Subcutaneous abdominal adipose tissue (tissue), 5 donors: ENCODE data around the gene SLC6A11.

Experiments
- H3K27ac ChIP-seq: one replicate; pipeline ENCODE4 v1.7.0; 2013; ENCODE audit warnings: low read depth, mild to moderate bottlenecking, inconsistent platforms, low read length, moderate library complexity
- H3K27me3 ChIP-seq, 5 donors: one replicate each; pipeline ENCODE4 v1.7.0; 2013; ENCODE audit warnings: low read length in 5 of 5, inconsistent platforms in 1 of 5; ENCODE audit not compliant: control insufficient read depth in 5 of 5, insufficient read depth in 4 of 5
- H3K36me3 ChIP-seq, 5 donors: one replicate each; pipeline ENCODE4 v1.7.0; 2013; ENCODE audit warnings: low read length in 5 of 5; ENCODE audit not compliant: control insufficient read depth in 5 of 5, insufficient read depth in 5 of 5
- H3K4me1 ChIP-seq, 5 donors: one replicate each; pipeline ENCODE4 v1.7.0; 2013; ENCODE audit warnings: low read length in 5 of 5, mild to moderate bottlenecking in 3 of 5, moderate library complexity in 1 of 5; ENCODE audit not compliant: control insufficient read depth in 5 of 5, insufficient read depth in 5 of 5
- H3K4me3 ChIP-seq, 5 donors: one replicate each; pipeline ENCODE4 v1.7.0; 2013; ENCODE audit warnings: low read length in 5 of 5, low read depth in 1 of 5
- H3K9ac ChIP-seq, 5 donors: one replicate each; pipeline ENCODE4 v1.7.0; 2013; ENCODE audit warnings: low read length in 5 of 5, mild to moderate bottlenecking in 4 of 5, moderate library complexity in 3 of 5
- H3K9me3 ChIP-seq, 5 donors: one replicate each; pipeline ENCODE4 v1.7.0; 2013; ENCODE audit warnings: low read length in 5 of 5; ENCODE audit not compliant: control insufficient read depth in 5 of 5
- donor health status: healthy.
- donor health status: healthy.
- donor health status: healthy.
- donor health status: healthy.
- donor health status: healthy.

Gene SLC6A11

DNA sequence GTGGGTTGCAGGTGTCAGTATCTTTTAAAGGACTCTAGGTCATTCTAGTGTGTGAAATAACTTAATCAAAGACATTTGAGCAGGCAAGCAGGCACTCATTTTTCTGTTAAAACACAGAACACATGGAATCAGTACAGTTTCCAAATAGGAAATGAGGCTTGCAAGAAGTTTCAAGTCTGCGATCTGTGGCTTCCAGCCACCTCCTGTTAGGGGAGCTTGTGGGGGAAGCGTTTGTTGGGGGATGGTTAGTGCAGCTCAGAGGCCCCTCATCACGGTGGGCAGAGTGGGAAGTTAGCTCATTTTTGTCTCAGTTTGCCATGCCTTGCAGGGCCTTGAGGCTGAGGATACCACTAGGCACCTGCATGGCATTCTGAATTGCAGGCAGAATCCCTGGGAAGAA lies 59.9 kb downstream of the SLC6A11 start:
- H3K4me3 ChIP-seq = no peak overlapping the region

DNA sequence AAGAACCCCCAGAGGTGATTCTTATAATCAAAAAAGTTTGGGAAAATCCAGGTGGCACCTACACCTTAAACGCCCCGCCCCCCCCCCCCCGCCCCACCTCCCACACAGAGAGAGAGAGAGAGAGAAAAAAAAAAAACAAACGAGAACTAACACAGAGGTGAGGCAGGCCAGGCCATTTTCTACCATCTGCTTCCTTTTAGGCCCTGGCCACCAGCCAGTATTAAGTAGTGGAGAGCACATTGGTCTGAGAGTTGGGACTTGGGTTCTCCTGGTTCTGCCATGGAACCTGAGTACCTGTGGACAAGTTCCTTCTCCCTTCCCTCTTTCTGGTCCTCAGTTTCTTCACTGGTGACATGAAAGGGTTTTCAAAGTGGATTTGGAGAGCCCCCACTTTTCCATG lies 60.6 kb downstream of the SLC6A11 start:
- Histone ChIP-seq H3K9ac (no peak overlapping the region), H3K27ac (no peak overlapping the region), H3K36me3 (no peaks in the 10 kb centered on the region), H3K4me3 (no peak overlapping the region), H3K9me3 (no peaks in the 10 kb centered on the region), H3K4me1 (no peaks in the 10 kb centered on the region), H3K27me3 (peaks cover 0 to 16% (median 8%) of the 10 kb centered on the region in 5 donors)

More for the DNA sequence above, 59.9 kb downstream of the SLC6A11 start:
- H3K4me1 ChIP-seq = no peaks in the 10 kb centered on the region
- no peak overlapping the region for H3K9ac ChIP-seq
- no peak overlapping the region for H3K27ac ChIP-seq
- H3K9me3 ChIP-seq = no peaks in the 10 kb centered on the region
- peaks cover 0 to 16% (median 8%) of the 10 kb centered on the region in 5 donors for H3K27me3 ChIP-seq
- no peaks in the 10 kb centered on the region for H3K36me3 ChIP-seq

DNA sequence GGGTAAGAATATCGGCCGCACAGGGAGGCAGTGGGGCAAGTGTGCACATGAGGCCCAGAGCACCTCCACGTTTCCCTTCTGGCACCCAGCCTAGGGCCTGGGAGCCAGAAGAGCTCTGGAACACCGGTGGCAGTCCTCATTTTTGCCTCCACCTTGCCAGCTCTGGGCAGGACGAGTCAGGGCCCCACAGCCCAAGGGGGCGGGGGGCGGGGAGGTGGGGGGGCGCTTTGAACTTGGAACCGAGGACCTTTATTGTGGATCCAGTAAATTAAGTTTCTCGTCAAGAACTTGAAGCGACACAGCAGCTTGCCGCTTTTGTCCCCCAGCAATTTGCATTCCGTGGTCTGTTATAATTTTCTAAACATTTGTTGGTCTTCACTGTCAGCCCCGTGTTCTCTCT lies 66.8 kb downstream of the SLC6A11 start:
- Histone ChIP-seq H3K4me3 (no peak overlapping the region), H3K27me3 (peaks cover 0 to 19% (median 7%) of the 10 kb centered on the region in 5 donors), H3K27ac (no peak overlapping the region), H3K4me1 (no peaks in the 10 kb centered on the region), H3K9ac (no peak overlapping the region), H3K36me3 (no peaks in the 10 kb centered on the region), H3K9me3 (no peaks in the 10 kb centered on the region)

DNA sequence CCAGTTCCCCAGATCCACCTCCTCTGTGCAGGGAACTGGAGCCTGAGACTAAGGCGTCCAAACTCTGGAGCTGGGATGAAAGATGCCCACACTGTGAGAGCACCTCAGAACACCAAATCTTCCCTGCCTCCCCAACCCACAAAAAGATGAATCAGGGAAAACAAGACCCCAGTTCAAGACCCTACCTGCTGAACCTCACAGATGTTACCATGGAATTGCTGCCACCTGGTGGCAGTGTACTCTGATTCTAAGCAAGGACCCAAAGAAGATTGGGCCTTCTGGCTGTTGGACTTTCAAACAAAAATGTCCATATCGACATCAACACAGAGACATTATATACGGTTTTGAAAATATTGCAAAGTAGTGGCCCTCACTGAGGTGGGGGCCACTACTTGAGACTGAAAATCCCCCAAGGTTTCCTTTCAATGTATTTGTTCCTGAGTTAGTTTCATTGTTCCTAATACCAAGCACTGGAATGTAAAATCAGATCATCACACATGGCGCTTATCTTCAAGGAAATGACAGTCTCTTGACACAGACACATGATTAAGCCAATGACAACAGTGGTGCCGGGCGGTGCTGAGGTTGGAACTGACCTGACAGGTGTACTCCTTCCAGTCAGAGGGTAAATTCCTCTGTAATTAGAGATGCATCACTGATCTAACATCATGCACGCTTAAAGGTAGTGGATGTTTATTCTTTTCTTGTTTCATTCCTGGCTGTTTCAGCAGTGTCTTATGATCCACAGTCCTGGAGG lies 67.6 kb downstream of the SLC6A11 start:
- H3K27ac ChIP-seq = no peak overlapping the region
- no peaks in the 10 kb centered on the region for H3K9me3 ChIP-seq
- no peak overlapping the region for H3K4me3 ChIP-seq
- H3K9ac ChIP-seq = no peak overlapping the region
- H3K4me1 ChIP-seq = no peaks in the 10 kb centered on the region
- H3K36me3 ChIP-seq = no peaks in the 10 kb centered on the region
- H3K27me3 ChIP-seq = peaks cover 0 to 19% (median 7%) of the 10 kb centered on the region in 5 donors

DNA sequence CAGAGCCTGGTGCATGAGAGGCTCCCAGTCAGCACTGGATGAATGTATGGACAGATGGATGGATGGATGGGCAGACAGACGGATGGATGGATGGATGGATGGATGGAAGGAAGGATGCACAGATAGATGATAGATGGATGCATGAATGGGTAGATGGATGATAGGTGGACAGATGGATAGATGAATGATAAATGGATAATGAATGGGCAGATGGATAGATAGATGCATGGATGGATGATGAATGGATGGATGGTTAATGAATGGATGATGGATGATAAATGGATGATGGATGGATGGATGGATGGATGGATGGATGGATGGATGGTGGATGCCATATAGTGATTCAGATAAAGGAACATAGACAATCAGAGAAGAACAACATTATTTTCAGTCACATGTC lies 71.0 kb downstream of the SLC6A11 start:
- H3K9me3 ChIP-seq = peaks cover 18 to 27% (median 23%) of the 10 kb centered on the region in 5 donors
- H3K27me3 ChIP-seq = peaks cover 0 to 10% (median 3%) of the 10 kb centered on the region in 5 donors
- H3K4me1 ChIP-seq = no peaks in the 10 kb centered on the region
- H3K27ac ChIP-seq = no peak overlapping the region
- no peaks in the 10 kb centered on the region for H3K36me3 ChIP-seq
- no peak overlapping the region for H3K9ac ChIP-seq
- no peak overlapping the region for H3K4me3 ChIP-seq

DNA sequence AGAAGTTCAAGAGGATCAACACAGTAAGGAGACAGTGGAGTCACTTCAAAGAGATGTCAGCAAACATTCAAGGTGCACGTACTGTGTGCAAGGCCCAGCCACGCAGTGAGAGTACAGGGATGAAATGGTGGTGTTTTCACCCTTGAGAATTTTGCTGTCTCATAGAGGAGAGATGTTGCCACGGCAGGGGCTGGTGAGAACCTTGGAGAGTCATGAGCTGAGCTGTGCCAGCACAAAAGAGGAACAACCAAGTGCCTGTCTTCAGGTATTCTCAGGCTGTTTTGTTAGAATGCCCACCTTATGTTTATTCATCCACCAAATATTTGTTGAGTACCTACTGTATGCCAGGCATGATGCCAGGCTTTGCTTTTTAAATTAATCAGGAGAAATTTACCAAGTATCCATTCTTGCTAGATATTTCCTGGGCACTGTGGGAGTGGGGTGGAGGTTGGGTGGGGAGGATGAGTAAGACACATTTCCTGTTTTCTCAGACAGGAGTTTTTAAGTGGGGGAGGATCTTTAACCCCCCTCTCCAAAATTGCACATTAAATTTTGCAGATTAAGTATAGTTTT lies 72.6 kb downstream of the SLC6A11 start:
- Histone ChIP-seq H3K9ac (no peak overlapping the region), H3K36me3 (no peaks in the 10 kb centered on the region), H3K9me3 (peaks cover 21 to 30% (median 25%) of the 10 kb centered on the region in 5 donors), H3K4me1 (no peaks in the 10 kb centered on the region), H3K27ac (no peak overlapping the region), H3K27me3 (peaks cover 0 to 13% (median 2%) of the 10 kb centered on the region in 5 donors), H3K4me3 (no peak overlapping the region)

DNA sequence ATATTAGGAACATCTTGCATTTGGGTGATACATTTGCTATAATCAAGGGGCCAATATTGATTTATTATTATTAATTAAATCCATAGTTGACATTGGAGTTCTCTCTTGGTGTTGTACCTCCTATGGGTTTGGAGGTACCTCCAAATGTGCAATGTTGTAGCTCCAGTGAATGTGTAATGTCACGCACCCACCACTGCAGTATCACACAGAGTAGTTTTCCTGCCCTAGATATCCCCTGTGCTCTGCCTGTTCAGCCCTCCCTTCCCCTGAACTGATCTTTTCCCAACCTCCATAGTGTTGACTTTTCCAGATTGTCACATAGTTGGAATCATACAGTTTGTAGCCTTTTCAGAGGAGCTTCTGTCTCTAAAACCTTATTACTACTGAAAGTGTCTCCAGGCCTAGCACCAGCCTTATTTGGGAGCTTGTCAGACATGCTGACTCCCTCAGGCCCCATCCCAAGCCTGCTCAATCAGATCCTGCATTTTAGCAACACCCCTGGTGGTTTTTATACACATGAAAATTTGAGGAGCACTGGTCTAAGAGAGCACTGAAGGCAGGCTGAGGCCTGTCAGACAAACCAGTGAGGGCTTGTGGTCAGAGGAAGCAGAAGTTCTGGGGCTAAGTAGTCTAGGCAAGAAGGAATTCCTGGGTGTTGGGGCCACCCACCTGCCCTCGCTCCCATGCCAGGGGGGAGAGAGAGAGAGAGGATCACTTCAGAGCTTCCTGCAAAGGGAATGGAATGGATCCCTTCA lies 73.4 kb downstream of the SLC6A11 start:
- Histone ChIP-seq H3K36me3 (no peaks in the 10 kb centered on the region), H3K27ac (no peak overlapping the region), H3K9me3 (peaks cover 21 to 30% (median 25%) of the 10 kb centered on the region in 5 donors)

DNA sequence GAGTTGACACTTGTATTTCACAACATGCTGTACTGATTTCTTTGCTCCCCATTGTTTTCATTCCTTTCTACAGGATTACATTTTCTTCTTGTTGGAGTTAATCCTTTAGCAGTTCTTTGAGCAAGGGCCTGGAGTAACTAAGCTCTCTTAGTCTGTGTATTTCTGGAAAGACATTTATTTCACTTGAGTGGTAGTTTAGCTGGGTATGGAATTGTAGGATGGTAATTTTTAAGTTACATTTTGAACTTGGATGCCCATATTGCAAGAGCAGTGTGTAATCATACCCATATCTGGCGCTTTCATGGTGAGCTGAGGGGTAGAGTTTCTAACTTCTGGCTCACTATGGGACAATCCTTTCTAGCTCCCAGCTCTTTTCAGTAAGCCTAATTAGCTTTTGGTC lies 74.6 kb downstream of the SLC6A11 start:
- Histone ChIP-seq H3K27me3 (peaks cover 0 to 12% (median 3%) of the 10 kb centered on the region in 5 donors), H3K9me3 (peaks cover 21 to 30% (median 25%) of the 10 kb centered on the region in 5 donors), H3K4me1 (no peaks in the 10 kb centered on the region), H3K27ac (no peak overlapping the region), H3K36me3 (no peaks in the 10 kb centered on the region), H3K4me3 (peak overlapping the region in 1 of 5 donors; percentile 5), H3K9ac (no peak overlapping the region)

More for the DNA sequence above, 73.4 kb downstream of the SLC6A11 start:
- H3K9ac ChIP-seq = no peak overlapping the region
- H3K4me3 ChIP-seq = no peak overlapping the region
- H3K27me3 ChIP-seq = peaks cover 0 to 13% (median 6%) of the 10 kb centered on the region in 5 donors
- H3K4me1 ChIP-seq = no peaks in the 10 kb centered on the region

DNA sequence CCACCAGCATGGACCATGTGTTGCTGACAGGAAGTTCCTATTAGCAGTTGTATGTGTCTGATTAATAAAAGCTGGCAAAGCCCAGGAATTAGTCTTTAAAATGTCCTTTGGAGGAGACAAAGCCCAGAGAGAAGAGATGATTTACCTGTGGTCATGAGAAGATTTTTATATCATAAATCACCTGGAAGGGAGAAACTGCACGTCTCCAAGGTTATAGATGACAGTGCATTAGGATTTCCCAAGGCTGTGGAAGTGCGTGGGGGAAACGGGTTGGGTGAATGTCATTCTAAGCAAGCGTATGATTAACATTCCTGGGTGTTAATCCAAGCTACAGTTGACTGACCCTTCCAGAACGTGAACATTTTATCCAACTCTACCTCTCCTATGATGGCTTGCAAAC lies 76.6 kb downstream of the SLC6A11 start:
- Histone ChIP-seq H3K9ac (no peak overlapping the region), H3K27ac (no peak overlapping the region), H3K4me3 (no peak overlapping the region), H3K27me3 (peaks cover 0 to 8% (median 0%) of the 10 kb centered on the region in 5 donors), H3K36me3 (no peaks in the 10 kb centered on the region), H3K9me3 (peaks cover 21 to 30% (median 25%) of the 10 kb centered on the region in 5 donors), H3K4me1 (no peaks in the 10 kb centered on the region)
